Renal pelvis (tissue), 4 donors: Measurements from ENCODE around the gene ATP8A2. TPM values are rescaled to one million over a fixed set of nuclear protein-coding genes. Genes with fewer than 3 reads are reported as not detected.
"Not testable (repeated sequence)": the region's sequence is repeated elsewhere in the genome, so short reads cannot be mapped to it uniquely, and the experiment has no call there.

Experiments used
- DNase-seq: peaks from one replicate; pipeline ENCODE4 v3.0.0-alpha.2; 2013
- polyA plus RNA-seq, 3 donors: library from polyadenylated mRNA; unstranded; fragments of 120-200 nt; gene quantifications; one replicate each; pipeline ENCODE4 v1.2.1, GENCODE V29; 2013; ENCODE audit not compliant: insufficient read length in 3 of 3

ATP8A2 gene
- polyA plus RNA-seq, 3 donors = 4.8 to 5.4 (median 5.1) TPM

DNA sequence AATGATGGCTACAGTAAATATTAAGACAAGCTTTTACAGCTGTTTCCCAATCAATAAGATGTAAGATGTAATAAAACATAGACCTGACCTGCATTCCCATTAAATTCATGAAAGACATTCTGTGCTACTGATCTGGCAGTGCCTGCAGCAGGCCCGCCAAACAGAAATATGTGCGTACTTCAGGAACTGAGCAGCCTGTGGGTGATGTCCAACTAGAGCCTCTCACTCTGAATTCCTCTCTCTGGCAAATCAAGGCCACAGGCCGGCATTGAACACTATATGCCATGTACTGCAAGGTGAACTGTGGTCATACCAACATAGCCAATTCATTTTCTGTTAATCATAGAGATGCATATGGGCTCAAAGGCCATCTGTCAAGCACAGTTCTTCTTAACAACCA, 662.2 kb downstream of the ATP8A2 start:
- no peak for DNase-seq

DNA sequence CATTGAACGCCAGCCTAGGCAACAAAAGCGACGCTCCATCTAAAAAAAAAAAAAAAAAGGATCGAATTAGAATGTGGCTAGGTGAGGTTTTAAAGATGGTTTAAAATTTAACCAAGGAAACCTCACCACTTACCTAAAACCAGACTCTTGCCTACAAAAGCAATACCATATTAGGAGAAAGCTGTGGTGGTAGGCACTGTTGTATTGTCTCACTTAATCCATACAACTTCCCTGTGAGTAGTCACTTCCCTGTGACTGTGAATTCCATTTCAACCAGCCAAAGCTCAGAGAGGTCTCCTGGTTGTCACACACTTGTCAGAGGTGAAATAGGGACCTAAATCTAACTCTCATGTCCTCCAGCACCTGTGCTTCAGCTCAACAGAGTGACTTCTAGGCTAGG, 664.6 kb downstream of the ATP8A2 start:
- DNase-seq = no peak

- DNase-seq = no peak
Measured at GRCh38 chr13:26037302-26037701, 665.5 kb downstream of the ATP8A2 start.

GRCh38 chr13:26038931-26039475, 667.2 kb downstream of the ATP8A2 start:
- no peak for DNase-seq

DNA sequence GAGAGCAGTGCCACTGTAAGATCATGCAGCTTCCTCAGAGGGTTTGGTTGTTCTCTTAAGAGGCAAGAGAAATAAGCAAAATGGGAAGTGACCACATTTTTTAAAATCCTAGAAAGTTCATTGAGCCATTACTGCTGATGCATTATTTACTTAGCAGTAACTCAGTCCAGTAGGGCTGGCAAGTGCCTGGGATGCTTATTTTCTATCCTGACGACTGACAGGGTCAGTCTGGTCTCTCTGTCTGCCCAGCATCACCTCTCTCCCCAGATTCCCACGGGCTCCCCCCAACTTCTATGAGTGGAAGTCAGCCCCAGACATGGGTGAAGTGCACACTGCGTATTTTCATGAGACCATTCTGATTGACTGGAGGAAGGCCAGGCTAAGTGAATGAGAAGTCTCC, 669.7 kb downstream of the ATP8A2 start:
- no peak for DNase-seq

DNA sequence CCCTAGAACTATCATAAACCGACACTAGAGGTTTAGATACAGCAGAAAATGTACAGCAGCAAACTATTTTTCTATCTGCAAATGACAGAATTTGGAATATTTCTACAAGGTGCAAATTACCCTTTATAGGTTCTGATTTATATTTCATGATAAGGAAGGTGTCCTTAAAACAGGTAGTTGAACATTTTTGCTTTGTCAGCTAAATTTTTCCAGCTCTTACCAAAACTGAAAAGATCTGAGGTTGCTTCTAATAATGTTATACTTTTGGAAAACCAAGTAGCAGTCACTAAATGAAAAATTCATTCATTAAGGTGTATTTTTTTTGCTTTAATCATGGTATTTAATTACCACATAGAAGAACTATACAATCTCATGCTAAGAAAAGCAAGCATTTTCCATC, 671.0 kb downstream of the ATP8A2 start:
- no peak for DNase-seq

DNA sequence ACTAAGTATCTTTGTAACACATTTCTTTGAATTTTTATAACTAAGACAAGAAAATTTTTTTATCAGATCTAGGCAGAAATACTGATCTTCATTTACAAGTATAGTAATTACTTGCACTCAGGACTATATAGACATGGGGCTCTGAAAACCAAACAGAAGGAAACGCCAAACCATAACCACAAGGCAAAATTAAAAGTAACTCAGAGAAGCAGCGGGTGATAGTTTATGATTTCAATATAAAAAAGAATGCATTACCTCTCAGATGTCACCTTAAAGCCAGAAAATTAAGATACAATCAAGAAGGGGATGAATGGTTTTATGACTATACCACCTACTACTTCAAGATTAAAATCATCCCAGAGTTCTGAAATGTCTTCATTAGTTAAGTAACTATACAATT, 673.4 kb downstream of the ATP8A2 start:
- no peak for DNase-seq

- no peak for DNase-seq
Measured at GRCh38 chr13:26046639-26047038, 674.9 kb downstream of the ATP8A2 start.

DNA sequence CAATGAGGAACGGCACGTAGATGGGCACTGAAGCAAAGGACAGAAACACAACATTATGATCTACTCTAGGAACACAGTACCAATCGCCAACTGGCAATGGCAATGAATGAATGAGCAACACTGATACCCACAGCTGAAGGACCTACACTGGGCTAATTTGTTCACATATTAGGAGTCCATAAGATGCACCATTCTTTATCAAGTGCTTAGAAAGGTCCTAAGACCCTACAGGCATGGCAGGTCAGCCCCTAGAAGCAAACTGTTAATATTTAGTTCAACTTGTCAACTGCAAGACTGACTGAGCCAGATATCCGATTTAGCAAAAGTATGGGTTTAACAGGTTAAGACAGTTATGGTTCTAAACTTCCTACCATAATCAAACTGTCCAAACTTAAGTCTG, 675.3 kb downstream of the ATP8A2 start:
- DNase-seq = no peak

DNA sequence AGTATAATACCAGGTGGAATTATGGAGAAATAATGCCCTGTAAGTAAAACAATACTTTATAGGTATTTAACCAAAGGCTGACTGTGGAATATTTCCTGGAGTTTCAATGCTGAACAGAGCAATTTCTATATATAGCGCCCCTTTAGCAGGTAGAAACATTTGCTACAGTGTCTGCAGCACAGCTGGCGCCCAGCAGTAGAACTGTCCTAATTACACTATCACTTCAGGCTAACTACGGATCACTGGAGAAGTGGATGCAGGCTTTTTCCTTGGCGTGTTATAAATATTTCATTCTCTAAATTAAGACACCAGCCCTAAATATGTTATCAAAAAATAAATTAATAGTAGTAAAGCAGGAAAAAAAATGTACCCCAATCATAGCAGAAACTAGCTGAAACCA, 677.0 kb downstream of the ATP8A2 start:
- no peak for DNase-seq

DNA sequence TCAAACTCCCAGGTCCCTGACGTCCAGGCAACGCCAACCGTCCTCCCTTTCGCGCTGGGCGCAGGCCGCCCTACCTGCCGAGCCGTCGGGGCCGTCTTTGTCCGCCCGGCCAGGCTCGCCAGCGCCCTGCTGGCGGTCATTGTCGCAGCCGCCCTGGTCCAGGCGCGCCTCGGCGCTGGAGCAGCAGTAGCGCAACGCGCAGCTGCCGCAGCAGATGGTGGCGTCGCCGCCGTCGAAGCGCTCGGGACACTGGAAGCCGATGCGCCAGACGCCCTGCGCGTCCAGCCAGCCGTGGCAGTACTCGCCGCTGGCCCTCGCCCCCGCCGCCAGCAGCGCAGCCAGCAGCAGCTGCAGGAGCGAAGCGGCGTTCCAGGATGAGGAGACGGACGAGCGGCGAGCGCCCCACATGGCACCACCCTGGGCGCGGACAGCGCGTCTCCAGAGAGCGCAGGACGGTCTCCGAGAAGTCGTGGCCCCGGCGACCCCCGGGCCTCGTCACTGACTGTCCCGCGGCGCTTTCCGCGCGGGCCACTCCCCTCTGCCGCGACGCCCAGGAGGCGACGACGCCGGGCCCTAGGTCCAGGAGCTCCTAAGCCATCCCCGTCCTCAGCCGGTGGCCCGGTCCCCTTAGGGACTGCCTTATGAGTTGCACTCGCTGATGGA, 678.9 kb downstream of the ATP8A2 start:
- DNase-seq = no peak

- no peak for DNase-seq
Measured at GRCh38 chr13:26051231-26051656, 679.5 kb downstream of the ATP8A2 start.

GRCh38 chr13:26051657-26052311, 680.0 kb downstream of the ATP8A2 start, which contains the start of gene SHISA2:
TSS of gene SHISA2 (minus strand) at chr13:26052016. CDS start at chr13:26050975, 1,041 bp downstream.
- no peak for DNase-seq

DNA sequence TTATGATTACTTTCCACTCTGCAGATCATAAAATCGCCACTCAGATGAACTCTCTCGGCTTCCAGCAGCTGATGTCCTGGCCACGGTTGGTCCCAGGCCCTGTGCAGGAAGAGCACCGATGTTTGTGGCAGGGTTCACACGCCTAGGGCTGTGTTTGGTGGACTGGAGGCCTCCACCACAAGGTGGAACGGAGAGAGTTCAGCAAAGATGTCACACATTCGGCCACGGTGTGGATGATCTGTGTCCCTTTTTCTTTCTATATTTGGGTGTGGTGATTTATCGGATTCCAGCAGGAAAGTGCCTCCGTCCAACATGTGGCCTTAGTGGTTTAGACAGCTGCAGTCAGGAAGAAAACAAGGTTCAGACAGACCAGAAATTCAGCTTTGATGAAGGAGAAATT, 680.6 kb downstream of the ATP8A2 start:
- DNase-seq = no peak

- DNase-seq = no peak
Measured at GRCh38 chr13:26053418-26053980, 681.7 kb downstream of the ATP8A2 start.

DNA sequence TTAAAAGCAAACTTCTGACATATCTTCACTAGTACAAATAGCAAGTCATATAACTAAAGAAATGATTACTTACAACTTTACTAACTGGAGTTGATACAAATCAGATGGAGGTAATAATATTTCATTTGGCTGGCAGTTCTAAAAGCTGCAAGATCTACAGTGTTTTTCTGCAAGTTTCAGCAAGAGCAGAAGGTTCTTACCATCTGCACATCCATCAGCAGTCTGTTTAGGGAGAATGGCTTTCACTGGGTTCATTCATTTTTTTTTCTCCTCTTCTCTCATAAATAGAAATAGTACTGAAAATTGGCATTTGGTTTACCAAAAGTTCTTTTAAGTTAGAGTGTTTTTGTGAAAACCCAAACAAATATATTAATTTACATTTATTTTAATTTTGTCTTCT, 683.1 kb downstream of the ATP8A2 start:
- DNase-seq = no peak

GRCh38 chr13:26058704-26059103, 686.9 kb downstream of the ATP8A2 start:
- DNase-seq = no peak

- no peak for DNase-seq
Measured at GRCh38 chr13:26060357-26060756, 688.6 kb downstream of the ATP8A2 start.

DNA sequence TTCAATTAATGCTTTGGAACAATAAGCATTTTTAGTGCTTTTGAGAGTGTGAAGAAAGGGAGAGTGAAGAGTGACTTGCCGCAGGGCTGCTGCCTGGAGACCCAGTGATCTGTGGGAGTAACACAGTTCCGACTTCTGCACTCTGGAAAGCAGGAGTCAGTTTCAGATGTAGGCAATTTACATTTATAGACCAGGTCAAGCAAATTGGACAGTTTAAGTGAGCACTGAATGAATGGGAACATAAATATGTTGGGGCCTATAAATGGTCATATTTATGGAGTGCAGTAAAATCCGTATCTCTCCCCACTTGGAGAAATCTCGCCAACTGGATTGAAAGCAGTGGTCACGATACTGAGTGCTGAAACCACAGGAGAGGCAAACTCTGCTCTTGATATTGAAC, 689.5 kb downstream of the ATP8A2 start:
- DNase-seq = no peak

DNA sequence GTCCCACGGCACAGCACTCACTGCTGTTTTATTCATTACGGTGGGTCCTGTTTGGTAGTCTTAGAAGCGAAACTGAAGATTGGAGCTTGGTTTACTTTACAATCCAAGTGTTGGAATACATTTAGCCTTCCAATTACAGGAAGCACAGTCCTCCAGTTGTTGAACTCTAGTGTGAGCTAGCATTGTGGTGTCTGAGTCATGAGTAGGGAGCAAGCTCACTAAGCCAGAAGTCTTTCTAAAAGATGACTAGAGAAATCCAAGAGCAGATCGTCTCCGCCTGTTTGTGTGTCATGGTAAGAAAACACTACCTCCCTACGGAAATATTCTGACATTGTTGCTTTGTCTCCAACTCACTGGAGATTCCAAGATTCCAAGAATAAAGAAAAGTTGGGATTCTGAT, 690.2 kb downstream of the ATP8A2 start:
- no peak for DNase-seq

DNA sequence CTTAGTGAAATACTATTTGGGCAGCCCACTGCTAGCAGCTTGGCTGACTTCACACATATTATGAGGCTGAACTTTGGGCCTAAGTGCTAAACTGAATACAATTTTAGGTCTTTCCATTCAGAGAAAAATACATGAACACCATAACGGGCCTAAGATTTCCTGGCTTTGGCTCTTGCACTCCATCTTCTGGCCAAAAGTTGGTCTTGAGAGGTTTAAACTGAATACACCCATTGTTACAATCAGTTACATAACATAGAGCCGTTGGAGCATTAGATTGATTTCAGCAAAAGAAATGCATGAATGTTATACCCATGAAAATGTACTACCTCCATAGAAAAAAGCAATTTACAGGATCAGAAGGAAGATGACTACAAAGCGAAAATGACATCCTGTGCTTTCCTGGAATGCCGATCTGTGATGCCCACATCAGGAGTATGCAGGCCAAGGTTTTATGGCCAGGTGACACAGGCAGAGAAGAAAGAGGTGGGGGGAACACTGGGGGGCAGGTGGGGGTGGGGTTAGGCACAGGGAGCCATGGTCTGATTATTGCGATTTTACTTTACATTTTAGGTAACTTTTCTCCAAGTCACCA, 691.2 kb downstream of the ATP8A2 start:
- no peak for DNase-seq

- not testable (repeated sequence) for DNase-seq
Measured at GRCh38 chr13:26066492-26066891, 694.7 kb downstream of the ATP8A2 start.

GRCh38 chr13:26067601-26068000, 695.8 kb downstream of the ATP8A2 start:
- DNase-seq = no peak
